C1 segment of cervical spinal cord (tissue), 14 donors: ENCODE data around the gene CERK.

ENCODE experiments used
- DNase-seq, 14 donors: peaks; one replicate each; lab custom pipeline; 2025; lab: John Stamatoyannopoulos, UW

CERK gene

GRCh38 chr22:46766611-46767010 is 28.6 kb upstream of the CERK start:
- no peak for DNase-seq

DNA sequence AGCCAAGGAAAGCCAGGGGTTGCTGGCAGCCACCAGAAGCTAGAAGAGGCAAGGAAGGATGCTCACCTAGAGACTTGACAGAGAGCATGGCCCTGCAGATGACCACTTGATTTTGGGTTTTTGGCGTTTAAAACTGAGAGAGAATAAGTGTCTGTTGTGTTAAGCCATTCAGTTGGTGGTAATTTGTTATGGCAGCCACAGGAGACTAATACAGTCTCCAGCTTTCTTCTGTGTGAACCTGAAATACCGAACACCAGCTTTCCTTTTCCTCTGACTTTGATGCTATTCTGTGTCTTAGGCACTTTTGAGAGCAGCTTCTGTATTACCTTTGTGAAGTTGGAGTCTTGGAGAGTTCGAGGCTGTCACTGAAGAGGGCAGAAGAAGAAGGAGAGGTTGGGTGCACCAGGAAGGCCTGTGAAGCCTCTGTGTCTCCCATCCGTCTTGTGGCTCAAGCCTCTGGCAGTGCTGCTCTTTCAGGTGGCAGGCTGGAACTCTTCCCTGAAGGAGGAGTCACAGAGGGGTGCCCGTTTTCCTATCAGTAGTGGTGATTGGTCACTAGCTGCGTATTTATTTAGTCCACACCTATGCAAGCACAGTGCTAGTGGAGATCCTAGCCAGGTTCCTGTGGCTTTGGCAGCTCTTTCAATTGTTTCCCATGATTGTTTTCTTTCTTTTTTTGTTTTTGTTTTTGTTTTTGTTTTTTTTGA is 26.9 kb upstream of the CERK start:
- DNase-seq, result no peak

GRCh38 chr22:46764140-46764680 is 26.2 kb upstream of the CERK start:
- no peak for DNase-seq

GRCh38 chr22:46763051-46763705 is 25.1 kb upstream of the CERK start:
- peak in 5 of 14 donors; percentile 37 to 61 (median 48) for DNase-seq

- peak; percentile 52 to 93 (median 90) for DNase-seq
These were observed 24.4 kb upstream of the CERK start, which contains the start of gene TBC1D22A for GRCh38 chr22:46762238-46763050. TBC1D22A (plus strand) TSS chr22:46762650; CDS start chr22:46762787, 137 bp downstream.

DNA sequence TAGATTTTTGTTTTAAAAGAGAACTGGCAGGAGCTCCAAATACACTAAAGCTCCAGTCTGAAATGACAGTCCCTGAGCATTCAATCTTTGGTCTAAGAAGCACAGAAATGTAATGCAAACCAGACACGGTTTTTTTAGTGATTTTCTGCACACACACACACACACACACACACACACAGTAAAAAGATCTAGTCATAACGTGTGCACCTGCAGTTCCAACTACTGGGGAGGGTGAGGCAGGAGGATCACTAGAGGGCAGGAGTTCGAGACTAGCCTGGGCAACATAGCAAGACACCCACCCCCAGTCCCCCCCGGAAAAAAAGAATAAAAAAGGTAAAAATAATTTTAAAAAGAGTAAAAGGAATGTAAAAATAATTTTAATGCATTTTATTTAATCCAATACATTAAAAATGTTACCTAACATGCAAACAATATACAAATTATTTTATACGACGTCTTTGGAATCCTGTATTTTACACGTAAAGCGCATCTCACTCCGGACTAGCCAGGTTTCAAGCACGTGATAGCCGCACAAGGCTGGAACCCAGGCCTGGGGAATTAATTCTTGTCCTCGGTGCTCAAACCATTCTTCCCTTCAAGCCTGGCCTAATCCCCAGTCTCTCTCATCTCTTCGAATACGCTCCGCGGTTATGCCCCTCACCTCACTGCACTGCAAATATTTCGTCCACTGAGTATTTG is 23.6 kb upstream of the CERK start:
- DNase-seq, result no peak

GRCh38 chr22:46761017-46761416 is 23.0 kb upstream of the CERK start:
- DNase-seq, result no peak

DNA sequence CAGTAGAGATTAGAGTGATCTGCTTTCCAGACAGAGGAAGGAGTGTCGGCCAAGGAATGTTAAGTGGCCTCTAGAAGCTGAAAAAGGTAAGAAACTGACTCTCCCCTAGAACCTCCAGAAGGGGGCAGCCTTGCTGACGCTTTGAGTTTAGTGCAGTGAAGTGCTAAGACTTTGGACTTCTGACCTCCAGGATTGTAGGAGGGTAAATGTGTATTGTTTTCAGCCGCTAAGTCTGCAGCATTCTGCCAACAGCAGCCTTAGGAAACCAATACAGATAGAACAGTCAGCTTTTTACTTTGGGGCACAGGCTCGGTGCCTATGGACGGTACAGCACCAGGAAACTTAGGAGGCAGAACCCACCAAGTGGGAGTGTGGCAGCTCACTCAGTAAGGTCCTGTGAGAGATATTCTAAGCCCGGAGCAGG is 20.8 kb upstream of the CERK start:
- peak in 6 of 14 donors; percentile 5 to 36 (median 18) for DNase-seq

GRCh38 chr22:46758121-46758520 is 20.1 kb upstream of the CERK start:
- peak in 2 of 14 donors; percentile 10 to 11 for DNase-seq

GRCh38 chr22:46757104-46757503 is 19.1 kb upstream of the CERK start:
- no peak for DNase-seq

DNA sequence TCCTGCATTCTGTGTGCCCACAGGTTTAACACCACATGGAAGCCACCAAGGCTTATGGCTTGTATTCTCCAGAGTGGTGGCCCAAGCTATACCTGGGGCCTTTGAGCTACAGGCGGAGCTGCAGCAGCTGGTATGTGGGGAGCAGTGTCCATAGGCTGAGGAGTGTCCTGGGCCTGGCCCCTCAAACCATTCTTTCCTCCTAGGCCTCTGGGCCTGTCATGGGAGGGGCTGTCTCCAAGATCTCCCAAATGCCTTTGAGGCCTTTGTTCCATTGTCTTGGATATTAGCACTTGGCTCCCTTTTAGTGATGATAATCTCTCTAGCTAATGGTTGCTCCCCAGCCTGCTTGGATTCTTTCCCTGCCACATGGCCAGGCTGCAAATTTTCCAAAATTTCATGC is 18.0 kb upstream of the CERK start:
- DNase-seq, result no peak

DNA sequence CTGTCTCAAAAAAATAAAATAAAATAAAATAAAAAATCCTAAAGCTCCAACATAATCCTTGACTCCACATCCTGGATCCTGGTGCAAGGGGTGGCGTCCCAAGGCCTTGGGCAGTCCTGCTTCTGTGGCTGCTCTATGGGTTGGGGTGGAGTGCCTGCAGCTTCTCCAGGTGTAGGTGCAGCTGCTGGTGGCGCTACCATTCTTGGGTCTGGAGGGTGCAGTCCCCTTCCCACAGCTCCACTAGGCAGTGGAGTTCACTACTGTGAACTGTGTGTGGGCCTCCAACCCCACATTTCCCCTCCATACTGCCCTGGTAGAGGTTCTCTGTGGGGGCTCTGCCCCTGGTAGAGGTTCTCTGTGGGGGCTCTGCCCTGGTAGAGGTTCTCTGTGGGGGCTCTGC is 17.5 kb upstream of the CERK start:
- no peak for DNase-seq

GRCh38 chr22:46754826-46755225 is 16.8 kb upstream of the CERK start:
- no peak for DNase-seq

DNA sequence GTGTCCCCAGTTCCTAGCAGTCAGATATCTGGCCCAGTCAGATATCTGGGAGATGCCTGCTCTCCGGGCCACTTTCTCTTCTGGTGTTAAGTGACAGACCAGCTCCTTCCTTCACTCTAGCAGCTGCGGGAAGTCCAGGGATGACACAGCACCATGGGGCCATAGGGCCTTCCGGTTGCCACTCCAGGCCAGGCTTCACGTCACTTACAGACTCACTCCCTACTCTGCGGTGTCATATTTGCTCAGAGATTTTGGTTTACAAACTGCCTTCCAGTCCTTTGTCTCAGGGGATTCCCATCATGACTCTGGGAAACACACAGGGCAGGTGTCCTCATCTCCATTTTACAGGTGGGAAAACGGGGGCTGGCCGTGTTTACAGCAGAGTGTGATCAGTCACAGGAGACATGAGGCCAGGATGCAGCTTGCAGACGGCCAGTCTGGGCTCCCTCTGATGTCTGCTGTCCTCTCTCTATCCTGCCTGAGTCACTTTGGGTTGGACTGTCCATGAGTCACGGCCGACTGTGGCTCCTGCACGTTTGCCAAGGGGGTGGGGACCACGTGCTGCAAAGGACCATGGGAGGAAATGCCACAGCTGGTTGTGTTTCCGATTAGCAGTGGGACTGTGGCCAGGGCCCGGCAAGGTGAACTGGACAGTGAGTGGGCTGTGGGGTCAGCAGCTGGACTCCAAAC is 16.2 kb upstream of the CERK start:
- peak in 2 of 14 donors; percentile 55 to 64 for DNase-seq

- no peak for DNase-seq
These were observed 15.7 kb upstream of the CERK start for GRCh38 chr22:46753761-46754109.

DNA sequence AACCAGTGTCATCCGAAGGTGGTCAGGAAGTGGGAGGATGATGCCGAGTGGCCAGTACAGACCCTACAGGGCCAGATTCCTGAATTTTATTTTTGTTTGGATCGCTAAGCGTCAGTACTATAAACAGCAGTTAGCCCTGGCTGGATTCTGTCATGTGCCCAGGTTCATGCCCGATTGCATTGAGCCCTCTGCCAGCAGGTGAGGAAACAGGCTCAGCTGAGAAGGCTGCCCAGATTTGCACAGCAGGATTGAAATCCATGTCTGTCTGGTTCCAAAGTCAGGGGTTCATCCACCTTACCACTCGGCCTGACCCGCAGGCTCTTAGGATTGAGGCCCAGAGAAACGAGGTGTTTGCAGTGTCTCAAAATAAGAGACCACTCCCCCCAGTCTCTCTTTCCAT is 15.3 kb upstream of the CERK start:
- DNase-seq, result no peak

- no peak for DNase-seq
These were observed 14.9 kb upstream of the CERK start for GRCh38 chr22:46752988-46753310.

DNA sequence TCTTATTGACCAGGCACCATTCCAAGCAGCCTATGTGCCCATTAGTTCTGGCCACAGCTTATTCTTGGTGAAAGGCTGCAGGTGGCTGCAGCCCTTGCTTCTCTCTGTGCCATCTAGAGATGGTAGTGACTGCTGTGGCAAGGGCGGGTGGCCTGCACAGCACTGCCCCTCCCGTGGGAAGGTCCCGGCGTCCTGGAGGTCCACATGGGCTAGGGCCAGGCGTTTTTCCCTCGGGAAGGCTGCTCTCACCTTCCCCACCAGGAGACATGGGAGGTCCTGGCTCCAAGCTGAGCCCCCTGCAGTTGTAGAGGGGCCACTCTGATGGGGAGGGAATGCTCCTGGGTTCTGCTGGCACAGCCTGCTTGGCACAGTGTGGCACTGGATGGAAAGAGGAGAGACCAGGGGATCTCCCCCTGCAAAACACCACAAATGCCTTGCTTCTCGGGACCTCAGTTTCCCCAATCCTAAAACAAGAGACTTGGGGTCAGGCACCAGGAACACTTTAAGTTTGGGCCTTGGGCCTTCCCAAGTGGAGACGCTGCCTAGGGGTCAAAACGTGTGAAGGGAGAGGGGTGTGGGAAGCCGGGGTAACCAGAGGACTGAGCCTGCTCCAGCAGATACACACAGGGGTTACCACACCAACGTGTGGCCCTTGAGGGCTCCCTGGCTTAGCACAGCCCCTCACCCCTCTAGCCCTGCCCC is 14.4 kb upstream of the CERK start:
- no peak for DNase-seq

- DNase-seq, result no peak
These were observed 12.9 kb upstream of the CERK start for GRCh38 chr22:46750863-46751443.

GRCh38 chr22:46750530-46750800 is 12.4 kb upstream of the CERK start:
- DNase-seq, result no peak
